GM19463 (cell line): ENCODE data around the gene TOM1L2.
"Not testable (repeated sequence)": the region's sequence is repeated elsewhere in the genome, so short reads cannot be mapped to it uniquely, and the experiment has no call there.

ENCODE experiments used
- ATAC-seq: cut with Tn5 transposase; IDR thresholded peaks from one replicate; pipeline ENCODE4 v1.9.1; 2021; ENCODE audit warnings: mild to moderate bottlenecking, moderate library complexity; ENCODE audit not compliant: unreplicated experiment

Gene TOM1L2

DNA sequence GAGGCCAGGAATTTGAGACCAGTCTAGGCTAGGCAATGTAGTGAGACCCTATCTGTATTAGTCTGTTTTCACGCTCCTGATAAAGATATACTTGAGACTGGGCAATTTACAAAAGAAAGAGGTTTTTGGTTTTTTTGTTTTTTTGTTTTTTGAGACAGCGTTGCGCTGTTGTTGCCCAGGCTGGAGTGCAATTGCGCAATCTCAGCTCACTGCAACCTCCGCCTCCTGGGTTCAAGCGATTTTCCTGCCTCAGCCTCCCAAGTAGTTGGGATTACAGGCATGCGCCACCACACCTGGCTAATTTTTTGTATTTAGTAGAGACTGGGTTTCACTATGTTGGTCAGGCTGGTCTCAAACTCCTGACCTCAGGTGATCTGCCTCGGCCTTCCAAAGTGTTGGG, 23.7 kb upstream of the TOM1L2 start:
- not testable (repeated sequence) for ATAC-seq

DNA sequence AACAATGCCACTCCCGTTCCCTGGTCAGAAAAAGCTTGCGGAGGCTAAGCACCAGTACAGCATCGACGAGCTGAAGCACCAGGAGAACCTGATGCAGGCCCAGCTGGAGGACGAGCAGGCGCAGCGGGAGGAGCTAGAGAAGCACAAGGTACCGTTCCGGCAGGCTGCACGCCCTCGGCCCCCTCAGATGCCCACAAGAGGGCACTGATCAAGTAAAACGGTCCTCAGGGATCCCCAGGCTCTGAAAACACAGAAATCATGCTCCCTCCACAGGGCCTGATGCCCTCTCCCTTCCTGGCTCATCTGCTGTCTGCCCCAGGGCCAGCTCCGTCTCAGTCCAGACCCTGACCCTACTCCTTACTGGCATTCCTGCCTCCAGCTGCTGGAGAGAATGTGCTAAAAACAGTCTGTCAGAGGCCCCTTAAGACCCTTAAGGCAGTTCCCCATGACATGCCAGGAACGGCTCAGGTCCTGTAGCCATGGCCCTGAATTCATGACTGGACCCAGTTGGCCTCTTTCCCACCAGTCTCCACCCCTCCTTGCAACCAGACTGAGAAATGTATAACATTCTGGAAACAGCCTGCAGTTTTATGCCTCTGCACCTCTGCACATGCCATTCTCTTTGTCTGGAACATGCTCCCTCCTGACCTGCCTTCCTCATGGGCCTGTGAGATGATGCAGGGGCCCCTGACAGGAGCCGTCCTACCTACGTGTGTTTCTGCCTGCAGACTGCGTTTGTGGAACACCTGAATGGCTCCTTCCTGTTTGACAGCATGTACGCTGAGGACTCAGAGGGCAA, 22.3 kb upstream of the TOM1L2 start:
- no peak for ATAC-seq

DNA sequence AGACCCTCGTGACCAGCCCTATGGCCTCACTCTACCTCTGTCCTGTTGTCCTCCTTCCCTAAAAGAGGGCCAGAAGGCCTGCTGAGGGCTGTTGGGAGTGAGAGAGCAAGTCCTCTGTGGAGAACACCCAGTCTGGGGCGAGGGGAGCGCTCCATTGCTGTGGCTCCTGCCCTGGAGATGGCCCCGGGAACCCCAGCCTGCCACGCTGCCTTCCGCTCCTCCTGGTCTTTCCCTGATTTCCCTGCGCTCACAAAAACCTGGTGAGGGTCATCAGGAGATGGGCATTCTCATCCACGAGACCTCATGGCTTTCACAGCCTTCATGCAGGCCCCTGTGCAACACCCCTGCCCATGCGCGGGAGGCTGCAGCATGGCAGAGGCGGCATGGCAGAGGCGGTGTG, 21.7 kb upstream of the TOM1L2 start:
- ATAC-seq: no peak

DNA sequence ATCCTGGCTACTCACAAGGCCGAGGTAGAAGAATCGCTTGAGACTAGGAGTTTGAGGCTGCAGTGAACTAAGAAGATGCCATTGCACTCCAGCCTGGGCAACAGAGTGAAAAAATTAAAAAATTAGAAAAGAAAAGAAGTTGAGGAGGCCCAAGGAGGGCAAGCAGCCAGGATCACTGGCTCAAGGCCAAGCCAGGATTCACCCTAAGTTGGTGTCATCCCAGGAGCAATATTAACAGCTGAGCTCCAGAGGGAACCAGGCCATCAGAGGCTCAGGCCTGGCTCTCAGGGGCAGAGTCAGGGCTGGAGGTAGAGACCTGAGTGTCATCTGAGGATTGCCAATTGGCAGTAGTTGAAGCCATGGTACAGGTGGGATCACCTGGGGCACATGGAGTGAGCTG, 21.2 kb upstream of the TOM1L2 start:
- no peak for ATAC-seq

DNA sequence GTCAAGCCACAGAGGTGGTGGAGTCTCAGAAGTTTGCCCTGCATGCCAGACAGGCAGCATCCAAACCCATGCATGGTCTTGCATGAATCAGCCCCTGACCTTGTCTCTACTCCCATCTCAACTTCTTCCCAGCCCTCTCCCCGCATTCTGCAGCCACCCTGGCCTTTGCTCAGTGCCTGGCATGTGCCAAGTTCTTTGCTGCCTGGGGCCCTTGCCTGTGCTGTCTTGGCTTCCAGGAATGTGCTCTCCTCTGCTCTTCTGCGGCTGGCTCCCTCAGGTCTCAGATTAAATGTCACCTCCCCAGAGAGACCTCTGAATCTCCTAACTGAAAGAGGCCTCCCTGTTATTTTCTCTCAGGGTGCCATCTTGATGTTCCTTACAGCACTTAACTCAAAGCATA, 18.1 kb upstream of the TOM1L2 start:
- ATAC-seq: no peak

DNA sequence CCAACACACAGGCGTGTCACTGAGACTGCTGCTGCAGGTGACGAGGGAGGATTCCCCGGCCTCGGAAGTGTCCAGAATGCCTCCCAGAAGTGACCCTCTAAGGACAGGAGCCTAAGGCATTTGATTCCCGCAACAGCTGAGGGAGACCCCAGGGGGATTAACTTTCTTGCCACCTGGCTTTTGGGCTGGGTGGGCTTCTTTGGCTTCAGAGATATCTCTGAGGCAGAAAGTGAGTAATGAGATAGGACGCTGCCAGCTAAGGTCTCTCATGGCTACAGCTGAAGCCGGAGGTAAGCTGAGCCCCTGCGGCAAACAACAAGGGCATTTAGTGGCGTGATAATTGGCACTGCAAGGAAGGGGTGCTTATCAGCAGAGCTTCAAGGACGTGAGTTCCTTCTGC, 17.4 kb upstream of the TOM1L2 start:
- no peak for ATAC-seq

DNA sequence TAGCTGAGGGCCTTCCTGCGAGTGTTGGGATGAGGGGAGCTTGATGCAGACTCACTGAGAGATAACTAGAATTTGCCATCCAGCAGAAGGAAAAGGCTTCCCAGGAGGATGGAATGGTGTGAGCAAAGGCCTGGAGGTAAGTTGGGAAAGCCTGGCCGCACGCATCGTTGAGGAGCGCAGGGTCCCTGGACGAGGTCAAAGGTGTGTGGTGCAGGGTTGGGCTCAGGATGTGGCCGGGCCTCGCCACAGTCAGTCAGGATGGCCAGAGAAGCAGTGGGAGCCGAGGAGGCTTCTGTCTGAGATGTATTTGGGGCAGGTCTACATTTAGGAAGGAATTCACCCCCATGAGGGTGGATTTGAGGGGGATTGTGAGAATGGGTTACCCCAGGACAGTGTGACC, 16.9 kb upstream of the TOM1L2 start:
- no peak for ATAC-seq

DNA sequence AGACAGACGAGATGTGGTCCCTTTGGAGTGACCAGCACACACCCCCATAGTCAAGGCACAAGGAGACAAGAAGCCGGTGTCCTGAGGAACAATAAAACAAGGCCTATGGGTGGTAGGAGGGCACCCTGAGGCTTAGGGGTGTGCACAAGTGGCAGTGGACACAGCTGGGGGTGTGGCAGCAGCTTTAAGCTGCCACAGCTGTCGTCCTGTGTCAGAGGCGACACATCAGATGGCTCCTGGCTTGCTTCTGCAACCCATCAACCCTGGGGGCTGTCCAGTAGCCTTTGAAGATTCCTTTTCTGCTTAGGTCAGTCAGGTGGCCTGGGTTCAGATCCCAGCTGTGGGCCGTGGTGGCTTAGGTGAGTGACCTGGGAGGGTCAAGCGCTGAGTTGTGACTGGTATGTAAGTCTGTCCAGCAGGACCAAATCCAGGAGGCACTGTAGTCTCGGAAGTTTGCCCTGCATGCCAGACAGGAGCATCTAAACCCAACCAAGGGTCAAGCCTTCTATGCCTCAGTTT, 16.3 kb upstream of the TOM1L2 start:
- ATAC-seq: no peak

DNA sequence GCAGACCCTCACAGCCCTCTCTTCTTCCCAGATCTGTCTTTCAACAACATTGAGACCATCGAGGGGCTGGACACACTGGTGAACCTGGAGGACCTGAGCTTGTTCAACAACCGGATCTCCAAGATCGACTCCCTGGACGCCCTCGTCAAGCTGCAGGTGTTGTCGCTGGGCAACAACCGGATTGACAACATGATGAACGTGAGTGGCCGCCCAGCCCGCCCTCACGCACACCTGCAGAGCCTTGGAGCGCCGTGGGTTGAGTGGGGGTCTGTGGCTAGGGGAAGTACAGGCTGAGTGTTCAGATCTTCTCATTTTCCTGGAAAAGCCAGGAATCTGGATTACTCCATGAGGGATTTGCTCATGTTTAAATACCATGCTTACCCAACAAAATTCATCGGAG, 15.7 kb upstream of the TOM1L2 start:
- ATAC-seq: no peak

DNA sequence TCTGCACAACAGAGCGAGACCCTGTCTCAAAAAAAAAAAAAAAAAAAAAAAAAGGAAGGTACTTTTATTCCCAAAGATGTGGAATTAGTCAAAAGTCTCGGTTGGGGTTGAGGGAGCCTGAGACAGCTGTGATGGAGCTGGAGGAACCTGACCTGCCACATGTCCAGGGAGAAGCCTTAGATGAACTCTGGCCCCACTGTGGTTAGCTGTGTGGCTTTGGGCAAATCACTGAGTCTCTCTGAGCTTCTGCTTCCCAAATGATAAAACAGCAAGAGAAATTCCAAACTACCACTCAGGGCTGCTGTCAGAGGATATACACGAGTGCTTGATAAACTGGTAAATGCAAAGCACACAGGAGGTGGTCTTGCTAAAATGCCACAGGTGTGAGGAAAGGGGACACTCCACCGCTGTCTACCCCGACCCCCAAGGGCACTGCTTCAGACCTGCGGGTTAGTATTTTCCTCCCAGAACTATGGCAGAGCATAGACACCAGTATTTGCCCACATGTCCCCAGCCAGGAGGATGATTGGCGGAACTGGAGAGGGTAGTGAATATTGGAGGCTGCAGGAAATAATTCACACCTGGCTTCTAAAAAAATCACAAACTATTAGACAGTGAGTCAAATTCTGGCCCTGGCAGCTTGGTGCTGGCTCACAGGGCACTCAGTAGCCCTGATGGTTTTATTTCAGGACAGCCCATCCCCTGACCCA, 15.1 kb upstream of the TOM1L2 start:
- ATAC-seq: no peak

DNA sequence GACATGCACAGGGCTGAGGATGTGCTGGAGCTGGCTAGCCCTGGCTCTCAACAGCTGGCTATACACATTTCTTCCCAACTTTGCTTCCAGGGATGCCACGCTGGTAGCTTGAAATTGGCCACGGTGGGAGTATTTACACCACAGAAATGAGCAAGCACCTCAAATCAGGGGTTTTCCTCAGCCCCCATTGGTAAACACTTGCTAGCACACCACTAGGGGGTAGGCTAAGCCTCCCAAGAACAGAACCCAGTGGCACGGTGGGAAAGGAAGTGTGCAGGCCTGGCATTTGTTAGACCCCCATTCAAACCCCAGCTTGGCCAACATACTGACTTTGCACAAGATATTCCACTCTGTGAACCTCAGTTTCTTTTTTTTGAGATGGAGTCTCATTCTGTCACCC, 13.4 kb upstream of the TOM1L2 start:
- ATAC-seq: no peak

DNA sequence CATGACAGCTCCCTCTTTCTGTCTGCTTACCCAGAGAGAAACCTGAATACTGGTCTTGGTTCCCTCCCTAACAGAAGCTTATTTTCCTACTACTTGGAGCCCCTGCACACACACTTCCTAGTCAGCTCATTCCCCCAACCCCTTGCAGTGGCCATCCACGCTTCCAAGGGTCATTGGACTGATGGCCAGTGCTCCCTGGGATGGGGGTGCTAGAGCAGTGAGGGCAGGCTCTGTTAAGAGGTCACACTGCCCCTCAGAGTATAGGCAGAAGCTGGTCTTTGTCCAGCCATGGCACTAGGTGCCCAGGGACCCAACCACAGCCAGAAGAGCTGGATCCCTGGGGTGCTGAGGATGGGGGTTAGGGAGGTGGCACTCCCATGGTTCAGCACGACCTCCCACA, 13.0 kb upstream of the TOM1L2 start:
- ATAC-seq: no peak

DNA sequence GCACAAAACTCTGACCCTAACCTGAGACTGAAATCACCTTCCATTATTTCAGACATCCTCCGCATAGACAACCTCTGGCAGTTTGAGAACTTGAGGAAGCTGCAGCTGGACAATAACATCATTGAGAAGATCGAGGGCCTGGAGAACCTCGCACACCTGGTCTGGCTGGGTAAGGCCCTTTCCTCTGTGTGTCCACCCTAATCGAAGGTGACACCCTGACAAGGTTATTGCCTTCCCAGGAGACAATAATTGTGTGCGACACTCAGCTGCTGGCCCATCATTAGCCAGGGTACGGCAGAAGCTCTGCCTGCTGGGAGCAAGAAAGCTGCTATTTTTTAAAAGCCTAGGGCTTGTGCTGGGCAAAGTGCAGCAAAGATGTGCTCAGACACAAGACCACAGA, 11.6 kb upstream of the TOM1L2 start:
- no peak for ATAC-seq

DNA sequence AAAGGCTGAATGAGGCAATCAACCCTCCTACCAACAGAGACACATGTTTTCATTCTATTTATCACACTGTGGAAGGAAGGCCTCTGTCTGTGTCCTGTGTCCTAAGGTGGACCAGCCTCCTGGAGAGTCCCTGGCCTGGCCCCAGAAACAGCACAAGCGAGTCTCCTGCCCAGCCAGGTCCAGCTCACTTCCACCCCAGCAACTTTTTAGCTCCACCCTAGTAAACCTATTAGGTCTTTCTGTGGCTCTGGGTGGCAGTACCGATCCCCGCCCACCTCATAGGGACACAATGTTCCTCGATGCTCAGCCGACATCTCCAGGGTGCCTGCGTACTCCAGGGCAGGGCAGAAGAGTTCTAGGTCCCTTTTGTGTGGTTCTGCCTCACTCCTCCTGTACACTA, 11.2 kb upstream of the TOM1L2 start:
- ATAC-seq: no peak

DNA sequence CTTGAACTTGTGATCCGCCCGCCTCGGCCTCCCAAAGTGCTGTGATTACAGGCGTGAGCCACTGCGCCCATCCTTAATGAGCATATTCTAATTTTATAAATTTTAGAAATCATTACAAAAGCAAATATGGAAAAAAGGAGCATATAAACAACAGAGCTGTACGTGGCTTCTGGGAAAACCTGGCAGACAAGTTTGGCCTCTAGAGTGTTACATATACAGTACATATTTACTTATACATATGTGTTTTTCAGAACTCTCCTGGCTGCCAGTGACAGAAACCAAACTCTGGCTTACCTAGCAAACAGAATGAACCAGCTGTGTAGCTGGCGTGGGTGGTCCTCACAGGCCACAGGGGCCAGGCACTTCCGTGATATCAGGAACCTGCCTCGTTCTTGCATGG, 10.6 kb upstream of the TOM1L2 start:
- ATAC-seq: no peak

DNA sequence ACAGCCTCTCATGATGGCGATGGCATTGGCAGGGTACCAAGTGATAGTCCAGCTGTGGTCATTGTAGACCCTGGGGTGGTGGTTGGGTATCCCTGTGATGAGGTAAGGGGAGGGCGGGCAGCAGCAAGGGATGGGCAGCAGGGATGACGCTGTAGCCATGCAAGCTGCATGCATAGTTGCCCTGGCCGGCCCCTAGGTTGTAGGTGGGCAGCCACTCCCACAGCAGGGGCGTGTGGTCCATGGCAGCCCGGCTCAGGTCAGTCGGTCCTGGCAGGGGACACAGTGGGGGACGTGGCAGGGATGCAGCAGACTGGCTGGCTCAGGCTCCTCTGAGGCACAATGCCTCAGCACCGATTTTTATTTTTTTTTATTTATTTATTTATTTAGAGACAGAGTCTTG, 9.1 kb upstream of the TOM1L2 start:
- no peak for ATAC-seq

DNA sequence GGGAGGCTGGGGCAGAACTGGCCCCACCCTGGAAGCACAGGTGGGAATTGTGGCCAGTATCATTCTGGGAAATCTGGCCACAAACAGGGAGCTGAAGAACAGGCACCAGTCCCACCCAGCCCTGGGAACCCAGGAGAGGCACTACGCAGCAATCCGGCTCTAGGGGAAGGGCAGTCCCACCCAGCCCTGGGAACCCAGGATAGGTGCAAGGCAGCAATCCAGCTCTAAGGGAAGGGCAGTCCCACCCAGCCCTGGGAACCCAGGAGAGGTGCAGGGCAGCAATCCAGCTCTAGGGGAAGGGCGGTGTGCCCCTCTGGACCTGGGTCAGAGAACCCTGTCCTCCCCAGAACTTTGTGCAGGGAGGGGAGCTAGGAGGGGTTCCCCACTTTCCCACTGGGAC, 7.6 kb upstream of the TOM1L2 start:
- ATAC-seq: no peak

DNA sequence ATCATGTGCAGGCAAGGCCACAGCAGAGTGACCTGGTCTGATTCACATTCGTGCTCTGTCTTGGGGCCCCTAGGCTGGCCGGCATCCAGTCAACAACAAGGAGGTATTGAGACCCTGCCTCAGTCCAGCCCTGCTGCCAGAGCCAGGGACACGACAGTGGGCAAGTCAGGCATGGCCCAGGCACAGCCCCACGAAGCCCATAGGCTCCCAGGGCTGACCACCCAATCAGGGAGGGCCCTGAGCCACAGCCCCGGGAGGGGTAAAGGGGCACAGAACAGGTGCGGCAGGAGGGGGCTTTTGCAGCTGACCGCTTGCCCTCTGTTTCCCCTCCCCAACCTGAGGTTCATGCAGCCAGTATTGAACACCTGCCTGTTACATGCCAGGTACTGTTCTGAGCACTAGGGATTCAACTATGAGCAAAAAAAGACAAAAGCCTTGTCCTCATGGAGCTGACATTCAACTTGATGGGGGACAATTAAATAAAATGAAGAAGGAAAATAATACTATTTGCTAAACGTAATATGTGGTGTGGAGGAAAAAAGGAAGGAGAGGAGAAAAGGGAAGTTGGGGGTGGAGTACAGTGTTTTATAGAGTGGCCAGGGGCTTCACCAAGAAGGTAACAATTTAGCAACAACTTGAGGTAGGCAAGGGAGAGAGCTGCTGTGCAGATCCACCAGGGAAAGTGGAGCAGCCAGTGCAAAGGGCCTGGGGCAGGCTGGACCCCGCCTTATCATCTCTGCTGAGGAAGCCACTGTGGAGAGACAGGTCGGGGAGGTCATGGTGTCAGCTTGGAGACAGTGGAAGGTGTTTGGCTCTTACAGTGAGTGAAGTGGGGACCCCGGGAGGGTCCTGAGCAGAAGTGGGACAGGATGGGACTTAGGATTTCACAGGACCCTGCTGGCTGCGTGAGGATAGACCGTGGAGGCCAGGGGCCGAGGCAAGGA, 6.6 kb upstream of the TOM1L2 start:
- no peak for ATAC-seq

DNA sequence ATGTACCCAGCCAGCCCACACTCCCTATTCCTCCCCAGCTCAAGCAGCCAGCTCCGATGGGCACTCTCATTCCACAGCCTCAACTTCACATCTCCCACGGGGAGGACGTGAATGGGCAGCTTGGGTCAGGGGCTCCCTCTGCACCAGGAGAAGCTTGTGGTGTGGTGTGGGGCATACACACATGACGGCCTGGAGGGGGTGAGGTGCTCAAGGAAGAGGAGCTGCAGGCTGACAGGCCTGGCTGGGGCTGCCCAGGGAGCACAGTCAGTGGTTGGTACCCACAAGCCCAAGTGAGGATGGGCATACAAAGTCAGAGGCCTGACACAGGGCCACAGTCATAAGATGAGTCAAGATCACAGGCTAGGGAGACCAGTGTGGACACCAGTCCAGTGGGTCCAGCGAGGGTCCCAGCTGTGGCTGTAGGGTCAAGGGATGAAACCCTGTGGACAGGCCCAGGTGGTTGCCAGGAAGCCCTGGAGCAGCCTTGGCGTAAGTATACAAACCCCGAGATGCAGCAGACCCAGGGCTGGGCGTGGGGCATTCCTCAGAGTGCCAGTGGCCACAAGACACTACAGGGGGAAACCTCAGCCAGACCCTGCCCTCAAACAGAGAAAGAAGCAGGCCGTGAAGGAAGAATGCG, 4.9 kb upstream of the TOM1L2 start:
- ATAC-seq: no peak

DNA sequence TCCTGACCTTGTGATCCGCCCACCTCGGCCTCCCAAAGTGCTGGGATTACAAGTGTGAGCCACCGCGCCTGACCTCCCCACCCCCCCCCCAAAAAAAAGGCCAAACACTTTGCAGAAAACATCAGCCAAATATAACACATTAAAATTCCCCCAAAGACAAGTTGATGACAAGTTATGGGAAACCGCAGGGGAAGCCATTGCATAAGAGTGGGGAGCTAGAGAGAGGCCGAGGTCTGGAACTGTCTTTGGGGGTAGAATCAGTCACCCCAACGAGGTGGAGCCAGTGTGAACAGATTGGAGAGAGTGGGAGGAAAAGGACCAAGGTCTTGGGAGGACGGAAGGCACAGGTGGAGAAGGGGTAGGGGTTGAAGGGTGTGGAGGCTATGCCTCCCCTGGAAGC, 3.2 kb upstream of the TOM1L2 start:
- no peak for ATAC-seq

DNA sequence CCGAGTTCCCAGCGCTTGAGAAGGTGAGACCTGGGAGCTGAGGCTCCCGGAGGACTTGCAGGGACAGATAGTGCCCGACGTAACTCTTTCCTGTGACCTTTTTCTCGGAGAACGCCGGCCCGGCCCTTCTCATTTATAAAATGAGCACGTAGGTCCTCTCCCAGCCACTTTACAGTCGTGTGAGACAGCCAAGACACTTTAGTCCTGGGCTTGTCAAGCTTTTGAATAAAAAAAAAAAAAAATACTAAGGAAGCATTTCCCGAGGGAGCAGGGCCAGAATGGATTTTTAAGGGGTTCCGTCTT, 703 bp upstream of the TOM1L2 start:
- ATAC-seq: no peak
